Fibroblast of skin of right biceps (primary cell): ENCODE measurements around the gene SLC8B1.

Experiments used
- DNase-seq: peaks from one replicate; pipeline ENCODE4 v3.0.0-alpha.2; 2013

The SLC8B1 gene

DNA sequence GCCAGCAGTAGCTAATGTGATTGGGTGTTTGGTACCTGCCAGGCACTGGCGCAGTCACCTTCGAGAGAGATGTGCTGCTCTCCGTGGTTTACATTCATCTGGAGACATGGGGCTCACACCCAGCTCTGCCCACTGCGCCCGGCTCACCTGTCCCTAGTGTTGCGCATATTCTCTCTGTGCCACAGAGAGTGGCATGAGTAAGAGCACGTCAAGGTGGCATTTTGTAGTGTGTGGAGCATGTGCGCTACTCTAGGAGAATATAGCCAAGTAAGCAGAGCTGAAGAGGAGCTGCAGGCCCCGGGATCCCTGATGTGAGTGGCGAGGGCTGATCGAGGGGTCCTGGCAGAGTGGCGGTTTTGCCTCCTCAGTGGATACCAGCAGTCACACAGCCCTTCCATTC lies 66.8 kb downstream of the SLC8B1 start:
- no peak for DNase-seq

DNA sequence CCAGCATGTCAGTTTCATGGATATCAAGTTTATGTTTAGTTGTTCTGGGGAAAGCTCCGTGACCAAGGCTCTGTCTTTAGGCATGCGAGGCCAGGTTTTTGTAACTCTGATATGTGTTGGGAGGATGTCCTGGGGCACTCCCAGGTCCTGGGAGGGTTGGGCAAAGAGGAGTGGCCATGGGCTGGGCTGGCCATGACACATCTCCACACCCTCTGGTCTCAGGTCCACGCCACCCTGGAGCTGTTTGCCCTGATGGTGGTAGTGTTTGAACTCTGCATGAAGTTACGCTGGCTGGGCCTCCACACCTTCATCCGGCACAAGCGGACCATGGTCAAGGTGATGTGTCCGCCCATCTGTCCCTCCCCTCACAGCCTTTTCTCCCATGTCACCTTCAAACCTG lies 67.3 kb downstream of the SLC8B1 start:
- DNase-seq: no peak

DNA sequence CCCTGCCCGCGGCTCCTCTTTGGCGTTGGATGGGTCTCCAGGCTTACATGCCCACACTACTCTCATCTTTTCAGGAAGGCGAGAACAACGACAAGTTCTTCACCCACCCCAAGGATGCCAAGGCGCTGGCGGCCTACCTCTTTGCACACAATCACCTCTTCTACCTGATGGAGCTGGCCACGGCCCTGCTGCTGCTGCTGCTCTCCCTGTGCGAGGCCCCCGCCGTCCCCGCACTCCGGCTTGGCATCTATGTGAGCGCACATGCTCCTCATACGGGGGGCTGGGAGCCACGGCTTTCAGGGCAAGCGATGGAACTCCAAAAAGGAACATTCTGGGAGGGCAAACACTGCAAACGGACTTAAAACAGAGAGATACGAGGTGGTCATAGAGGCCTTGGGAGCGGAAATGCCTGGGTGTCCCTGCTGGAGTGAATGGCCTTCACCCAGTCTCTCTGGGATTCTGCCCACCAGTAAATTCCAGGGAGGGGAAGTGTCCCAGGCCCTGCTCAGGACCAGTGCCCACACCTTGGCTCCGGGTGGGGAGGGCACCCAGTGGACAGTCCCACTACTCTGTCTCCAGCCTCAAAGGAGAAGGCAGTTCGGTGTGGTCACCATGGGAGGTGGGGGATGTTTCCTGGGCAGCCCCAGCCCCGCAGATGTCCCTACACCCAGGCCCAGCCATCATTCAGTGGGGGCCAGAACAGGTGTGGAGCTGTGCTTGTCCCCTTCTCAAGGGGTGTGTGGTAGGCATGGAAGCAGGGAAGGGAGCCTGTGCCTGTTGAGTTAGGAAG lies 68.6 kb downstream of the SLC8B1 start:
- DNase-seq: no peak

DNA sequence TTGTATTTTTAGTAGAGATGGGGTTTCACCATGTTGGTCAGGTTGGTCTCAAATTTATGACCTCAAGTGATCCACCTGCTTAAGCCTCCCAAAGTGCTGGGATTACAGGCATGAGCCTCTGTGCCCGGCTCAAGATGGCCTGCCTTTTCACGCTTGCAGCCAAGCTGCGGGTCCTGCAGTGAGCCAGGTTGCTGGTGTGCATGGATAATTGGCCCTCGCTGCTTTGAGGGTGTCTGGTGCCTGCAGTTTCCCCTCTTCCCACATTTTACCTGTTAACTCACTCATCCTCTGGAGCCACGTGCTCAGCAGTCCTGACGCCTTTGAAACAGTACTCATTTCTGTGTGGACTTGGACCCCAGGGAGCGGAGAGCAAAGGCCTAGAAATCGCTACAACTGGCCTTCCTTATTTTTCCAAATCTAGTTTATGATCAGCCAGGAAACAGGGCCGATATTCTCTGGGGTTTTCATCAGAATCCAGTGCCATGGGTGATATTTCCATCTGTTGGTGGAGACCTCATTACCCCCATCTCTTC lies 71.4 kb downstream of the SLC8B1 start:
- no peak for DNase-seq

DNA sequence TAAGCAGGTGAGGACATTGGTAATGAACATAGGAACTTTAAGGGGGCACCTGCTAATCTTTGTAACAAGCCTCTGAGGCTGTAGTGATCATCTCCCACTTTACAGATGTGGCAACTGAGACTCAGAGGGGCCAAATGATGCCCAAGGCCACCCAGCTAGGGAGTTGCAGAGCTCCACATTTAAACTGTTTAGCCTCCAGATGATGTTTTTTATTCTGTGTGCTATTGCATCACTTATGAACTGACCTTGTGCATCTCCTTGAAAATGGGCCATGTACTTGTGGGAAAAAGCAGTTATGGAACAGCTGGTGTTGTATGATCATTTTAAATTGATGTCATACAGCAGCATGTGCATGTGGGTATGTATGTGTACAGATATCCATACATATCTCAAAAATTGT lies 72.2 kb downstream of the SLC8B1 start:
- no peak for DNase-seq

DNA sequence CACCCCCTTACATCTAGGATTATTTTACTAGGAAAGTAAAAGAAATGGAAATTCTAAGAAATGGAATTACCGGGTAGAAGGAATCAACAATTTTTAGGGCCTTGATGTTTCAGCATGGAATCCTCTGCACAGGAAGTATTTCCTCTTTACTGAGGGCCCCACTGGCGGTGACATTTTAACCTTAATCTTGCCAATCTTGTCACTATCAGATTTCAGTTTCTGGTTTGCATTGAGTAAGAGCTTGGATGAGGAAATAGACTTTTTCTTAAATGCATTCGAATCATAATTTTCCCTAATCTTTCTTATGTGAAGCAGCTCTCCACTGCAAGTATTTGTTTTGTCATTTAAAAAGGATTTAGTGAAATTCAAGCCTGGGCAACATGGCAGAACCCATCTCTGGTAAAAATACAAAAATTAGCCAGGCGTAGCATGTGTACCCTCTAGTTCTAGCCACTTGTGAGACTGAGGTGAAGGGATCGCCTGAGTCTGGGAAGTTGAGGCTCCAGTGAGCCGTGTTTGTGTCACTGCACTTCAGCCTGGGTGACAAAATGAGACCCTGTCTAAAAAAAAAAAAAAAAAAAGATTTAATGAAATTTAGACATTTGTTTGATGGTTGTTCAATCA lies 73.0 kb downstream of the SLC8B1 start:
- peak; percentile 21 for DNase-seq

DNA sequence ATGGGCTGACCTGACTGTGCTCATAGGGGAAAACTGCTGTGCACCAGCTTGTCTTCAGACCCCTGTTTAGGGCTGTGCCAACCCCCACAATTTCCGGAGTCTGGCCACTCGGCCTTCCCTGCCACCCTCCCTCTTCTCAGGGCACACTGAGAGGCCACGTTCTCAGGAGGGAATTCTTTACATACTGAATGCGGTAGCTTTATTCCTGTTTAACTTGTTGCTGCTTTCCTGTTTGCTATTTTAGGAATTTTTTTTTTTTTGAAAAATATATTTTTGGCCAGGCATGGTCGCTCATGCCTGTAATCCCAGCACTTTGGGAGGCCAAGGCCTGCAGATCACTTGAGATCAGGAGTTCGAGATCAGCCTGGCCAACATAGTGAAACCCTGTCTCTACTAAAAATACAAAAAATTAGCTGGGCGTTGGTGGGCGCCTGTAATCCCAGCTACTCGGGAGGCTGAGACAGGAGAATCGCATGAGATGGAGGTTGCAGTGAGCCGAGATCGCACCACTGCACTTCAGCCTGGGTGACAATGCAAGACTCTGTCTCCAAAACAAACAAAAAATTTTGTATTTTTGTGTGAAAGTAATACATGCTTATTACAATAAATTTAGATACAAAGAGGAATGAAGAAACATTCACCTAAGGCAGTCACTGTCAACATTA lies 74.1 kb downstream of the SLC8B1 start:
- DNase-seq: no peak

DNA sequence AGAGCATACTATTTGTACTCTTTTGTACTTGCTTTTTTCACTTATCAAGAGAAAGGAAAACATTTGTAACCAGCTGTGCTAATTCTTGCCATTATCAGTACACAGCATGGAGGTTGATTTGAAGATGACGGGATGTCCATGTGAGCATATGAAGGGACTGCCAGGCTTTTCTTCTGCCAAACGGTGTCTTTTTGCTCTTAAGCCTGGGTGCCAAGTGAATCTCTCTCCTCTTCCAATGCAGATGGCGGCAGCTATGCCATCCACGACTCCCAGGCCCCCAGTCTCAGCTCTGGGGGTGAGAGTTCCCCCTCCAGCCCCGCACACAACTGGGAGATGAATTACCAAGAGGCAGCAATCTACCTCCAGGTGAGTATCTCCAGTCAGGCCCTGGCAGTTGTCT lies 74.8 kb downstream of the SLC8B1 start:
- no peak for DNase-seq

DNA sequence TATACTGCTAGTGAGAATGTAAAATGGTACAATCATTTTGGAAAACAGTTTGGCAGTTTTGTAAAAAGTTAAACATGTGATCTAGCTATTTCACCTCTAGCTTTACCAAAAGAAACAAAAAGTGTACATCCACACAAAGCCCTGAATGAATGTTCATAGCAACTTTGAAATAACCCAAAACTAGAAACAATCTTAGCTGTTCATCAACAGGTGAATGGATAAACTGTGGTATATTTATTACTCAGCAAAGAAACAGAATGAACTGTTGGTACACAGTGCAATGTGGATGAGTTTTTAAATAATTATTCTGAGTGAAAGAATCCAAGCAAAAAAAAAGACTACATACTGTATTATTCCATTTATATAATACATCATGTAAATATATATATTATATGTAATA lies 77.3 kb downstream of the SLC8B1 start:
- DNase-seq: no peak

DNA sequence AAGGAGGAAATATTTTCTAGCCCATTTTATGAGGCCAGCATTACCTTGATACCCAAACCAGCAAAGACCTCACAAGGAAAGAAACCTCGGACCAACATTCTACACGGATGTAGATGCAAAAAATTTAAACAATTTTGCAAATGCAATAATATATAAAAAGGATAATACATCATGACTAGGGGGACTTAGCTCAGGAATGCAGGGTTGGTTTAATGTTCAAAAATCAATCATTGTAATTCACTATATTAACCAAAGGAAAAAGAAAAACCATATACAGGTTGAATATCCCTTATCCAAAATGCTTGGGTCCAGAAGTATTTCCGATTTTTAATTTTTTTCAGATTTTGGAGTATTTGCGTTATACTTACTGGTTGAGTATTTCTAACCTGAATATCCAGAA lies 80.6 kb downstream of the SLC8B1 start:
- DNase-seq: no peak

DNA sequence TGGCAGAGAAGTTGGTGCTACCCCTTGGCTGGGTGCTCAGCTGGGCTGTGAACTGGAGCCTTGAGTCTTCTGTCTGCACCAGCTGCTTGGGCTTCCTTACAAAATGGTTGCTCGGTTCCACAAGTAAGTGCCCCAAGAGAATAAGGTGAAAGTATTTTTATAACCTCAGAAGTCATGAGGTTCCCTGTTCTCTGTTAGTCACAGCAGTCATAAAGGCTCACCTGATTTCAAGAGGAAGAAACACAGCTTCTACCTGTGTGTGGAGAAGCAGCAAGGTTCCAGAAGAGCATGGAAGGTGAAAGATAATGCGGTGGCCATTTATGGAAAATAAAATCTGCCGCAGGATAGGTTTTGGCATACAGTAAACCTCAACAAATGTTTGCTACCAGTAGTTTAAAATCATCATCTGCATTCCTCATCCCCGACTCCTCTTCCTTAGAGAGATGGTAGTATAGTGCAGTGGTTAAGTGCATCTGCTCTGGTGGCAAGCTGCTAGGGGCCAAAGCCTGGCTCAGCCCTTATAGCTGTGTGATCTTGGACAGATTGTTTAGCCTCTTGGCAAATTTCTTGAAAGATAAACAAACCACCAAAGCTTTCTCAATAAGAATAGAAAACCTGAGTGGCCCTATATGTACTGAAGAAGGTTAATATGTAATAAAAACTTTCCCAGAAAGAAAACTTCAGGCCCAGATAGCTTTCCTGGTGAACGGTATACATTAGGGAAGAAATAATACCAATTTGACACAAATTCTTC lies 81.2 kb downstream of the SLC8B1 start:
- no peak for DNase-seq

DNA sequence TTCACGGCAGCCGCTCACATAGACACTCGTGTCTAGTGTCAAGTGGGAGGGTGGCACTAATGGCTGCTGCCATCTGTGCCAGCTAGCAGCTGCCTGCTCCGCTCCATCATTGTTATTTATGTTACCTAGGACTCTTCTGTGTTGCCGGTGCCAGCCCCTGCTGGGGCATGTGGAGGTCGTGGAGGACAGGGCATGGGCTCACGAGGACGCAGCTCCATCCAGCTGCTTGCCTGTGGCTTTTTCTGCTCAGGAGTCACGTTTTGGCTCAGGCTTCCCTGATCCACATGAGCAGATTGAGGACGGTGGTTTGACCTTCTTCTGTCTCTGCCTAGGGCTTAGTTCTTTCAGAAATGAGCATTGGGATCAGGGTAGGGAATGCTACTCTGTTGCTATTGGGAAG lies 82.4 kb downstream of the SLC8B1 start:
- DNase-seq: no peak

DNA sequence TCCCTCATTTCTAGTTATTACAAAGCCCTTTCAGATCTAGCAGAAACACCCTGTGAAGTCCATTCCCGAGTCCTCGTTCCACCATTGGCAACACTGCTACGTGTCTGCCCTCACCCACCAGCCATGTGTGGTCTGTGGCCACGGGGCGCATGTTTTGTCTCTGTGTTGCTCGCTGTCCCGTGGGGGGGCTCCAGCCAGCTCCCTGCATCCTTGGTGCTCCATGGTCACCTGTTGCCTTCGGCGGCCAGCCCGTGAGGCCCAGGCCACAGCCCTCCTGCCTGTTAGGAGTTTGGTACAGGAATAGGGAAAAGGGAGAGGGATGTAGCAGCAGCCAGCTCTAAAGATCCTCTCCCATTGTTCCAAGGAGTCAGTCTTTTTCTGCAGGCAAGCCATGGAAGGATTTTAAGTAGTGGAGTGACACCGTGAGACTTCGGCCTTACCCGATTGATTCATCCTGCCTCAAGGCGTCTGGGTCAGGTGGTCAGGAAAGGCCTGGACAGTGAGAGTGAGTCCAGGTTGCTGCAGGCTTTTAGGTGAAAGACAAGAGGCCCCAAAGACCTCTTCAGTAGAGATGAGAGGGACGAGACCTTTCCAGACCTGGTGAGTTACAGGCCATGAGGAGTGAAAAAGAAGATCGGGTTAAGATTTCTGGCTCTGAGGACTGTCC lies 83.4 kb downstream of the SLC8B1 start:
- no peak for DNase-seq

DNA sequence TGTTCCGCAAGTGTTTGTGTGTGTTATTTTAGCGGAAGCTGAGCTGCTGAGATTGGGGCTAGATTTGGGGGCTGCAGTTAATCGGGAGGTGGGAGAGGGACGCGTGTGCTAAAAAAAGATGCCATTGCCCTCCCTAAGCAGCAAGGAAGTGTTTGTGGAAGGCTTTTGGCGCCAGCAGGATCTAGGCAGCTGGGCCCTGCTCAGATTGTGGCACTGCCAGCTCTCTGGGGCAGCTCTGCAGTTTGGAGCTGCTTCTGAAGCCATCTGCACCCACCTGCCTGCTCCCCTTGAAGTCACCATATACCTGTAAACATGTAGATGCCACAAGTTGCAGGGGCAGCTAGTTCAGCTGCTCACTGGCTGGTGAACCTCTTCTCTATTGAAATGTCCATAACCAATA lies 84.9 kb downstream of the SLC8B1 start:
- DNase-seq: no peak

DNA sequence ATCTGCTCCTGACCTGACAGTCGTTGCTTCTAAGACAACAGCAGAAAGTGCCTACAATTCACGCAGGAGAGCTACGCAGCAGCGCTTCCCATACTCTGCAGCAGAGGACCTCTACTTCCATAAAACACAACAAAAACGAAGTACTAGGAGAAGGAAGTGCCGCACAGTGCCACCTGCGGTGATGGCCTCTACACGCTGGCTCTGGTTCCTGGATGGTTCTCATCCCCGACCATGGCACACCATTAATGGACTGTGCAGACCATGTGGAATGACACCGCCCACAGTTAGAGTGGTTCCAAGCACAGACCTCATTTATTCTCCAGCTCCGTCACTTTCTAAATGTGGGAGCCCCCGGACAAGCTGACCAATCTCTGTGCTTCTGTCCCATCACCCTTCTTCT lies 85.4 kb downstream of the SLC8B1 start:
- DNase-seq: no peak

DNA sequence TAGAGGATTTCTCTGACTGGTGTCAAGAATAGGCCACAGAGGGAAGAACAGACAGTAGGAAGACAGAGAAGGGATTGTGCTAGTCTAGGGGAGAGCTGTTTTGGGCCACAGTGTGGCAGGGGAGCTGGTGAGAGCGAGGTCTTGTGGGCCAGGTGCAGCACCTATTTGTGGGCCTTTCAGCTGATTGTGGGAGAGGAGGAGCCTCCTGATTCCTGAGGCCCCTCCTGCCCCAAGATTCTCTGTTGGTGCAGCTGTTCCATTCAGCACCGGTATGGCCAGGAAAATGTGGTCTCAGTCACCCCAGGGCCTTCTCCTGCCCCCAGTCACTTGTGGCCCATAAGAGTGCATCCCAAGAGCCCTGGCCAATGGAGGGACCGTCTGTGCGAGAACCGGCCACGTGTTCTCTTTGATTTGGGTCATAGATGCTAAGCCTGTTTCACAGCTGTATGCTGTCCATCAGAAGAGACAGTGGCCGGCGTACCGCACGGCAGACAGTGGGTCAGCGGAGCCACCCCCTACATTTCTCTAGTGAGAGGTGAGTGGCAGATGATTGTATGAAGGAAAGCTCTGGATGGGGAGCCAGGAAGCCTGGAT lies 86.0 kb downstream of the SLC8B1 start:
- no peak for DNase-seq
